ENCODE data around the gene USP13. TPM values are rescaled to one million over a fixed set of nuclear protein-coding genes. Genes with fewer than 3 reads are reported as not detected.
A peak's percentile ranks its signal among the peaks of the same experiment; 100 is the strongest.

Gene USP13
- total and polyA plus RNA-seq, 4 donors: 4.3 to 25.2 (median 10.4) TPM

DNA sequence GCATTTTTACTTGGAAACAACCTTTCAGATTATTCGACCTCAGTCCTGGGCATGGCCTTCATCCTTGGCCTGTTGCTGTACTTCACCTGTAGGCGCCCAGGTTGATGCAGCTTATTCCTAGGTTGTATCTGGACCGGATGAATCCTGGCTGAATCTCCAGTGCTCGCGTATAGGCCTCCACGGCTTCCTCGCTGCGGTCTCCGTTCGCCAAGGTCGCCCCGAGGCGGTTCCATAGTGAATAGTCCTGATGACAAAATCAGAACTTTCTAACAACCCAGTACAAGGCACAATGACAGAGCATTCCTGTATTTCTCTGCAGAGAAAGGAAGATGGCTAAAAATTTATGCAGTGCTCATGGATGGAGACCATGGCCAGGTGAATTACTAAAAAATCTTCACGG is 154.7 kb downstream of the USP13 start:
- H3K4me3 ChIP-seq: no peak overlapping the region
- DNase-seq: no peak
- WGBS, 2 donors: 93 to 95% methylated on average over 14 of the region's 14 CpGs
- H3K9me3 ChIP-seq (ENCODE audit: control insufficient read depth in 4 of 4, insufficient read depth in 3 of 4, low read length in 3 of 4): no peaks in the 10 kb centered on the region
- no peaks in the 10 kb centered on the region for H3K27me3 ChIP-seq (ENCODE audit: control insufficient read depth in 3 of 3, insufficient read depth in 3 of 3, low read length in 2 of 3)
- no peak for ATAC-seq (ENCODE audit: insufficient read depth, low FRiP score)
- no peak overlapping the region for H3K27ac ChIP-seq (ENCODE audit: low read depth in 1 of 2, low read length in 1 of 2)
- H3K36me3 ChIP-seq (ENCODE audit: control insufficient read depth in 4 of 4, insufficient read depth in 4 of 4, low read length in 4 of 4): no peaks in the 10 kb centered on the region
- TF ChIP-seq, protein P1, sequence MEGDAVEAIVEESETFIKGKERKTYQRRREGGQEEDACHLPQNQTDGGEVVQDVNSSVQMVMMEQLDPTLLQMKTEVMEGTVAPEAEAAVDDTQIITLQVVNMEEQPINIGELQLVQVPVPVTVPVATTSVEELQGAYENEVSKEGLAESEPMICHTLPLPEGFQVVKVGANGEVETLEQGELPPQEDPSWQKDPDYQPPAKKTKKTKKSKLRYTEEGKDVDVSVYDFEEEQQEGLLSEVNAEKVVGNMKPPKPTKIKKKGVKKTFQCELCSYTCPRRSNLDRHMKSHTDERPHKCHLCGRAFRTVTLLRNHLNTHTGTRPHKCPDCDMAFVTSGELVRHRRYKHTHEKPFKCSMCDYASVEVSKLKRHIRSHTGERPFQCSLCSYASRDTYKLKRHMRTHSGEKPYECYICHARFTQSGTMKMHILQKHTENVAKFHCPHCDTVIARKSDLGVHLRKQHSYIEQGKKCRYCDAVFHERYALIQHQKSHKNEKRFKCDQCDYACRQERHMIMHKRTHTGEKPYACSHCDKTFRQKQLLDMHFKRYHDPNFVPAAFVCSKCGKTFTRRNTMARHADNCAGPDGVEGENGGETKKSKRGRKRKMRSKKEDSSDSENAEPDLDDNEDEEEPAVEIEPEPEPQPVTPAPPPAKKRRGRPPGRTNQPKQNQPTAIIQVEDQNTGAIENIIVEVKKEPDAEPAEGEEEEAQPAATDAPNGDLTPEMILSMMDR (IDR thresholded peaks at IDR 0.05; ENCODE audit: control extremely low read depth, extremely low read depth): no peak
- no peak overlapping the region for H3K9ac ChIP-seq (ENCODE audit: insufficient read depth in 1 of 2, low read length in 2 of 2)
- no peaks in the 10 kb centered on the region for H3K4me1 ChIP-seq (ENCODE audit: control insufficient read depth in 5 of 5, insufficient read depth in 5 of 5, low read length in 5 of 5)

DNA sequence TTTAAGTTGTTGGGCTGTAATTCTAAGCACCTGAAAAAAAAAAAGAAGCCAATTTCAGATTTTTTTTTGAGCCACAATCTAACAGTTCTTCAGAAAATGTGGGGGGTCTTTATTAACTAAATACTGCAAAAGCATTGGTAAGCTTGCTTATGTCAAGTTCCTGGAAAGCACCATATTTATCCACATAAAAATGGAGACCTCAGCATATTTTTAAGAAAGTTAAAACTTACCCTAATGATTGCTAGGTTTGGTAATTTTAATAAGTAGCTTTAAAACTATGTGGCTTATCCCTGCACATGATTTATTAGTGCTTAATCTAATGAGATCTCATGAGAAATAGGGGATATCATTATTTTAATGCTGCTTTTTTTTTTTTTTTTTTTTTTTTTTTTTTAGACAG is 156.8 kb downstream of the USP13 start:
- H3K4me1 ChIP-seq (ENCODE audit: control insufficient read depth in 5 of 5, insufficient read depth in 5 of 5, low read length in 5 of 5): no peaks in the 10 kb centered on the region
- TF ChIP-seq, protein P1 (IDR thresholded peaks at IDR 0.05; ENCODE audit: control extremely low read depth, extremely low read depth): no peak
- no peak overlapping the region for H3K4me3 ChIP-seq
- no peak overlapping the region for H3K27ac ChIP-seq (ENCODE audit: low read depth in 1 of 2, low read length in 1 of 2)
- H3K9me3 ChIP-seq (ENCODE audit: control insufficient read depth in 4 of 4, insufficient read depth in 3 of 4, low read length in 3 of 4): no peaks in the 10 kb centered on the region
- ATAC-seq (ENCODE audit: insufficient read depth, low FRiP score) (no peak), DNase-seq (no peak)
- no peaks in the 10 kb centered on the region for H3K27me3 ChIP-seq (ENCODE audit: control insufficient read depth in 3 of 3, insufficient read depth in 3 of 3, low read length in 2 of 3)
- H3K36me3 ChIP-seq (ENCODE audit: control insufficient read depth in 4 of 4, insufficient read depth in 4 of 4, low read length in 4 of 4): no peaks in the 10 kb centered on the region
- H3K9ac ChIP-seq (ENCODE audit: insufficient read depth in 1 of 2, low read length in 2 of 2): no peak overlapping the region

DNA sequence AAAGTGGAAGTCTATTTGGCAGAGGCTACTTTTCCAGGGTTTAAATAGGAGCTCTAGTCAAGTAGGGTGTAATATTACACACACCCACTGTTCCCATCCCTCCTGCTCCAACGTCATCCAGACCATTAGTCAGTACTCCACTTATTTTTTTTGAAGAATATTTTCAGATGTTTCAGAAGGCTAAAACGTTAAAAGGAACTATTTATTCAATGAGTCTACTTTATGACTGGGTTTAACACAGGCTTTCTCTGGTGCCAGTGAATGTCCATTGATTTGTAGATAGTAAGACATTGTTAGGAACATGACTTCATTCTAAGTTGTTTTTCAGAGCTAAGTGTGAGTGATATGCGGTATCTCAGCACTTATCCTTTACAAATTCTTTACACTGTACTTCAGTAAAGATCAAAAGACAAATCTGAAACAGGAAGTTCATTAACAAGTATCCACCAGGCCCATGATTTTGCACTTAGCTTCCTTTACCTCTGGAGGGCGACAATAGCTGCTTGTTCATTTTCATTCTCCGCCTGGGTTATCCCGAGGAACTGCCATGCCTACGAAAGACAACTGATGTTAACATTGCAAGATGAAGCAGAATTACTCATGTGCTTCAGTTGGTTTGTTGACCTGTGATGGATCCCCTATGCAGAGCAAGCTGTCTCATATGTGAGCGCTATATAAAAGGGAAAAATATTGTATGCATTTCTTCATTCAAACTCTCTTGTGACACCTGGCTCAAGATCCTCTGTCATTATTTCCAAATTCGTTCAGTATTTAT is 158.7 kb downstream of the USP13 start:
- H3K36me3 ChIP-seq (ENCODE audit: control insufficient read depth in 4 of 4, insufficient read depth in 4 of 4, low read length in 4 of 4): no peaks in the 10 kb centered on the region
- TF ChIP-seq, protein P1 (IDR thresholded peaks at IDR 0.05; ENCODE audit: control extremely low read depth, extremely low read depth): peak; percentile 33
- H3K27me3 ChIP-seq (ENCODE audit: control insufficient read depth in 3 of 3, insufficient read depth in 3 of 3, low read length in 2 of 3): no peaks in the 10 kb centered on the region
- peak; percentile 53 for ATAC-seq (ENCODE audit: insufficient read depth, low FRiP score)
- DNase-seq: peak; percentile 46 to 78 (median 71)
- no peaks in the 10 kb centered on the region for H3K4me1 ChIP-seq (ENCODE audit: control insufficient read depth in 5 of 5, insufficient read depth in 5 of 5, low read length in 5 of 5)
- H3K4me3 ChIP-seq: no peak overlapping the region
- no peak overlapping the region for H3K9ac ChIP-seq (ENCODE audit: insufficient read depth in 1 of 2, low read length in 2 of 2)
- H3K9me3 ChIP-seq (ENCODE audit: control insufficient read depth in 4 of 4, insufficient read depth in 3 of 4, low read length in 3 of 4): no peaks in the 10 kb centered on the region
- no peak overlapping the region for H3K27ac ChIP-seq (ENCODE audit: low read depth in 1 of 2, low read length in 1 of 2)
- 23 to 25% methylated on average over 9 of the region's 9 CpGs for WGBS, 2 donors

DNA sequence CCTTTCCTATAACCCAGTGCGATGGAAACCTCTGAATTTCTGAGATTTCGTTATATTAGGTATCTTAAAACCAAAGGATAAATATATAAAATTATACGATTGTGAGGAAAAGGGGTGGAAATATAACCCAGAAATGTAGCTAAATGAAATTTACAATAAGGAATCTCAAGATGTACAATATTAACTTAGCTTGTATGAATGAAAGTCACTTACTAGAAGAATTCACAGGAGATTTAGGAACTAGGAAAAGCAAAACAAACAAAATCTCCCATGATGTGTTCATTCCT is 159.2 kb downstream of the USP13 start:
- Histone ChIP-seq H3K27ac (ENCODE audit: low read depth in 1 of 2, low read length in 1 of 2) (no peak overlapping the region), H3K4me1 (ENCODE audit: control insufficient read depth in 5 of 5, insufficient read depth in 5 of 5, low read length in 5 of 5) (no peaks in the 10 kb centered on the region), H3K9me3 (ENCODE audit: control insufficient read depth in 4 of 4, insufficient read depth in 3 of 4, low read length in 3 of 4) (no peaks in the 10 kb centered on the region), H3K27me3 (ENCODE audit: control insufficient read depth in 3 of 3, insufficient read depth in 3 of 3, low read length in 2 of 3) (no peaks in the 10 kb centered on the region), H3K9ac (ENCODE audit: insufficient read depth in 1 of 2, low read length in 2 of 2) (no peak overlapping the region), H3K4me3 (no peak overlapping the region), H3K36me3 (ENCODE audit: control insufficient read depth in 4 of 4, insufficient read depth in 4 of 4, low read length in 4 of 4) (no peaks in the 10 kb centered on the region)
- 79% methylated on average over 3 of the region's 3 CpGs for WGBS, 2 donors
- no peak for DNase-seq
- no peak for ATAC-seq (ENCODE audit: insufficient read depth, low FRiP score)
- TF ChIP-seq, protein P1 (IDR thresholded peaks at IDR 0.05; ENCODE audit: control extremely low read depth, extremely low read depth): no peak
